HL-60 (cell line): Measurements from ENCODE around the gene IL4R.

ENCODE experiments used
- DNase-seq, 2 experiments: peaks; one replicate each; pipeline ENCODE4 v3.0.0-alpha.2; 2010 to 2020; ENCODE audit warnings: low read depth in 1 of 2, low spot score in 1 of 2
- H3K27ac ChIP-seq: fragments of 250-450 bp; sonication (Bioruptor Pico); replicated peaks from 2 replicates; pipeline ENCODE4 v1.5.1; 2020; ENCODE audit warnings: mild to moderate bottlenecking, moderate library complexity
- H3K27me3 ChIP-seq: fragments of 250-450 bp; sonication (Bioruptor Pico); 2 replicates; pipeline ENCODE4 v1.5.1; 2021; ENCODE audit warnings: mild to moderate bottlenecking, moderate library complexity; ENCODE audit not compliant: insufficient read depth, poor library complexity, severe bottlenecking
- H3K4me3 ChIP-seq: replicated peaks from 2 replicates; pipeline ENCODE4 v1.5.1; 2011; ENCODE audit warnings: mild to moderate bottlenecking, control low read depth, low read length; ENCODE audit not compliant: insufficient read depth
- CTCF ChIP-seq: IDR thresholded peaks from one replicate; pipeline ENCODE4 v1.5.1; 2011; ENCODE audit warnings: low read length, control low read depth, inconsistent platforms; ENCODE audit not compliant: insufficient read depth
- GABPA ChIP-seq: IDR thresholded peaks from 2 replicates; pipeline ENCODE4 v1.6.1; 2012; ENCODE audit warnings: low read depth
- POLR2AphosphoS5 ChIP-seq: IDR thresholded peaks from 2 replicates; pipeline ENCODE4 v1.6.1; 2012; ENCODE audit warnings: low read depth
- REST ChIP-seq: IDR thresholded peaks from 2 replicates; pipeline ENCODE4 v1.6.1; 2012; ENCODE audit warnings: low read depth; ENCODE audit not compliant: insufficient replicate concordance
- SPI1 ChIP-seq: IDR thresholded peaks from 2 replicates; pipeline ENCODE4 v1.6.1; 2012; ENCODE audit warnings: low read depth, mild to moderate bottlenecking, borderline replicate concordance

Gene IL4R

GRCh38 chr16:27381236-27381635 lies 67.5 kb downstream of the IL4R start:
- no peak for DNase-seq
- no peaks in the 10 kb centered on the region for H3K27me3 ChIP-seq
- TF ChIP-seq GABPA = no peak
- TF ChIP-seq POLR2AphosphoS5 = no peak
- TF ChIP-seq SPI1 = no peak
- TF ChIP-seq REST = no peak
- TF ChIP-seq CTCF = no peak
- no peak overlapping the region for H3K4me3 ChIP-seq
- no peak overlapping the region for H3K27ac ChIP-seq

- Histone ChIP-seq H3K4me3 (no peak overlapping the region), H3K27ac (peak overlapping the region; percentile 87; the same call in 1 of the 2 replicates), H3K27me3 (no peaks in the 10 kb centered on the region)
- TF ChIP-seq GABPA (no peak), SPI1 (no peak), REST (no peak), POLR2AphosphoS5 (no peak), CTCF (no peak)
- DNase-seq = no peak
These were observed 68.4 kb downstream of the IL4R start for GRCh38 chr16:27381974-27382855.

GRCh38 chr16:27383556-27384243 lies 69.9 kb downstream of the IL4R start:
- peak; percentile 81 to 96 for DNase-seq
- Histone ChIP-seq H3K27me3 (no peaks in the 10 kb centered on the region), H3K27ac (peak overlapping the region; percentile 87), H3K4me3 (no peak overlapping the region)
- TF ChIP-seq CTCF (no peak), POLR2AphosphoS5 (peak; percentile 83), REST (no peak), GABPA (no peak), SPI1 (peak; percentile 83; the same call in 1 of the 2 replicates)
